ENCODE results near the gene ANKRD23. TPM values are rescaled to one million over a fixed set of nuclear protein-coding genes. Genes with fewer than 3 reads are reported as not detected.
A peak's percentile ranks its signal among the peaks of the same experiment; 100 is the strongest.

The ANKRD23 gene
- total and polyA plus RNA-seq, 8 donors, result 3.0 to 10.5 (median 5.7) TPM

GRCh38 chr2:96824079-96824870, 19.5 kb downstream of the ANKRD23 start:
- no peak overlapping the region for H3K27ac ChIP-seq
- H3K36me3 ChIP-seq, result peaks cover 0 to 59% of the 10 kb centered on the region in 2 donors
- H3K9me3 ChIP-seq, result no peaks in the 10 kb centered on the region
- intact Hi-C loops (cut with DNase I), result no loop called here
- no peaks in the 10 kb centered on the region for H3K27me3 ChIP-seq
- peaks cover 6 to 19% of the 10 kb centered on the region in 2 donors for H3K4me1 ChIP-seq
- ATAC-seq (peak; percentile 72), DNase-seq (no peak)
- H3K4me3 ChIP-seq, result no peak overlapping the region
- TF ChIP-seq CTCF (IDR thresholded peaks at IDR 0.05), result no peak

- intact Hi-C loops (cut with DNase I), result no loop called here
- DNase-seq (no peak), ATAC-seq (no peak)
- Histone ChIP-seq H3K4me1 (peaks cover 12 to 30% of the 10 kb centered on the region in 2 donors), H3K9me3 (no peaks in the 10 kb centered on the region), H3K4me3 (no peak overlapping the region), H3K27ac (no peak overlapping the region), H3K36me3 (peaks cover 0 to 48% of the 10 kb centered on the region in 2 donors), H3K27me3 (no peaks in the 10 kb centered on the region)
- TF ChIP-seq CTCF (IDR thresholded peaks at IDR 0.05), result no peak
These were observed 20.6 kb downstream of the ANKRD23 start for GRCh38 chr2:96823198-96823597.

GRCh38 chr2:96822786-96823185, 21.0 kb downstream of the ANKRD23 start:
- Histone ChIP-seq H3K27ac (no peak overlapping the region), H3K9me3 (no peaks in the 10 kb centered on the region), H3K36me3 (peaks cover 0 to 44% of the 10 kb centered on the region in 2 donors), H3K27me3 (no peaks in the 10 kb centered on the region), H3K4me1 (peaks cover 14 to 34% of the 10 kb centered on the region in 2 donors), H3K4me3 (no peak overlapping the region)
- DNase-seq (no peak), ATAC-seq (no peak)
- no peak for TF ChIP-seq CTCF (IDR thresholded peaks at IDR 0.05)
- intact Hi-C loops (cut with DNase I), result no loop called here

- no peak overlapping the region for H3K4me3 ChIP-seq
- H3K27me3 ChIP-seq, result no peaks in the 10 kb centered on the region
- H3K27ac ChIP-seq, result no peak overlapping the region
- H3K9me3 ChIP-seq, result no peaks in the 10 kb centered on the region
- peaks cover 0 to 28% of the 10 kb centered on the region in 2 donors for H3K36me3 ChIP-seq
- no peak for TF ChIP-seq CTCF (IDR thresholded peaks at IDR 0.05)
- intact Hi-C loops (cut with DNase I), result no loop called here
- H3K4me1 ChIP-seq, result peaks cover 20 to 43% of the 10 kb centered on the region in 2 donors
- ATAC-seq, result no peak
- DNase-seq, result no peak
These were observed 22.6 kb downstream of the ANKRD23 start for GRCh38 chr2:96821113-96821675.

GRCh38 chr2:96819876-96820511, 23.8 kb downstream of the ANKRD23 start:
- no peak for DNase-seq
- H3K27ac ChIP-seq, result no peak overlapping the region
- H3K4me1 ChIP-seq, result peaks cover 25 to 50% of the 10 kb centered on the region in 2 donors
- intact Hi-C loops (cut with DNase I), result no loop called here
- H3K9me3 ChIP-seq, result no peaks in the 10 kb centered on the region
- peaks cover 0 to 16% of the 10 kb centered on the region in 2 donors for H3K36me3 ChIP-seq
- no peaks in the 10 kb centered on the region for H3K27me3 ChIP-seq
- TF ChIP-seq CTCF (IDR thresholded peaks at IDR 0.05), result no peak
- H3K4me3 ChIP-seq, result no peak overlapping the region
- ATAC-seq, result no peak
